ENCODE measurements around the gene PRDX3.

DNA sequence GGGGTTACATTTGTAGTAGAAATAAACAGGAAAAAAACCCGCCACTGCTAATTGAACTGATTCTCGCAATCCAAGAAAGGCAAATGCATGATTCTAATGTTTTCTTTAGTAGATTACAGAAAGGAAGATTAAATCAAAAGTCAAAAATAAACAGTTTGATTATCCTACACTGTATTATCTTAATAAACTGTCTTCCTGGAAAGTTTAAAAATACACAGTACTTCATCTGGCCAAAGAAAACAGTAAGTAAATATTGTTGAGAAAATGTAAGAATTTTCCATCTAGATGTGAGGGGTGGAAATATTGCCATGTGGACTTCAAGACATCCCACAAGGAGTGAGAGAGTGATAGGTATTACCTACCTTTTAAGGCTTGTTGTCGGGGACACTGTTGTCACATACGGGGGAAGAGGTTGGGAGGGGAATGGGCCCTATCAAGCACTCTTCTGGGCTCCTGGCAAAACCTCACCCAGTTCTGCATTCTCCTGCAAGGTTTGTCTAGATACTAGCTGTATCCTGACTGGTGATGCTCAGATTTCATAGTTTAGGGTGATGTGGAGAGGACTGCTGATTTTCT is 46.6 kb upstream of the PRDX3 start:
- TF ChIP-seq, protein P1, sequence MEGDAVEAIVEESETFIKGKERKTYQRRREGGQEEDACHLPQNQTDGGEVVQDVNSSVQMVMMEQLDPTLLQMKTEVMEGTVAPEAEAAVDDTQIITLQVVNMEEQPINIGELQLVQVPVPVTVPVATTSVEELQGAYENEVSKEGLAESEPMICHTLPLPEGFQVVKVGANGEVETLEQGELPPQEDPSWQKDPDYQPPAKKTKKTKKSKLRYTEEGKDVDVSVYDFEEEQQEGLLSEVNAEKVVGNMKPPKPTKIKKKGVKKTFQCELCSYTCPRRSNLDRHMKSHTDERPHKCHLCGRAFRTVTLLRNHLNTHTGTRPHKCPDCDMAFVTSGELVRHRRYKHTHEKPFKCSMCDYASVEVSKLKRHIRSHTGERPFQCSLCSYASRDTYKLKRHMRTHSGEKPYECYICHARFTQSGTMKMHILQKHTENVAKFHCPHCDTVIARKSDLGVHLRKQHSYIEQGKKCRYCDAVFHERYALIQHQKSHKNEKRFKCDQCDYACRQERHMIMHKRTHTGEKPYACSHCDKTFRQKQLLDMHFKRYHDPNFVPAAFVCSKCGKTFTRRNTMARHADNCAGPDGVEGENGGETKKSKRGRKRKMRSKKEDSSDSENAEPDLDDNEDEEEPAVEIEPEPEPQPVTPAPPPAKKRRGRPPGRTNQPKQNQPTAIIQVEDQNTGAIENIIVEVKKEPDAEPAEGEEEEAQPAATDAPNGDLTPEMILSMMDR (IDR thresholded peaks at IDR 0.05) = no peak
- no peak for TF ChIP-seq POLR2A (IDR thresholded peaks at IDR 0.05)

Data from uterus (tissue), 2 donors.